GM19467 (cell line): ENCODE results near the gene SLC30A1.
"Not testable (repeated sequence)": the region's sequence is repeated elsewhere in the genome, so short reads cannot be mapped to it uniquely, and the experiment has no call there.

Experiments
- ATAC-seq: cut with Tn5 transposase; IDR thresholded peaks from one replicate; pipeline ENCODE4 v1.9.1; 2021; ENCODE audit warnings: mild to moderate bottlenecking, moderate library complexity; ENCODE audit not compliant: unreplicated experiment

The SLC30A1 gene

DNA sequence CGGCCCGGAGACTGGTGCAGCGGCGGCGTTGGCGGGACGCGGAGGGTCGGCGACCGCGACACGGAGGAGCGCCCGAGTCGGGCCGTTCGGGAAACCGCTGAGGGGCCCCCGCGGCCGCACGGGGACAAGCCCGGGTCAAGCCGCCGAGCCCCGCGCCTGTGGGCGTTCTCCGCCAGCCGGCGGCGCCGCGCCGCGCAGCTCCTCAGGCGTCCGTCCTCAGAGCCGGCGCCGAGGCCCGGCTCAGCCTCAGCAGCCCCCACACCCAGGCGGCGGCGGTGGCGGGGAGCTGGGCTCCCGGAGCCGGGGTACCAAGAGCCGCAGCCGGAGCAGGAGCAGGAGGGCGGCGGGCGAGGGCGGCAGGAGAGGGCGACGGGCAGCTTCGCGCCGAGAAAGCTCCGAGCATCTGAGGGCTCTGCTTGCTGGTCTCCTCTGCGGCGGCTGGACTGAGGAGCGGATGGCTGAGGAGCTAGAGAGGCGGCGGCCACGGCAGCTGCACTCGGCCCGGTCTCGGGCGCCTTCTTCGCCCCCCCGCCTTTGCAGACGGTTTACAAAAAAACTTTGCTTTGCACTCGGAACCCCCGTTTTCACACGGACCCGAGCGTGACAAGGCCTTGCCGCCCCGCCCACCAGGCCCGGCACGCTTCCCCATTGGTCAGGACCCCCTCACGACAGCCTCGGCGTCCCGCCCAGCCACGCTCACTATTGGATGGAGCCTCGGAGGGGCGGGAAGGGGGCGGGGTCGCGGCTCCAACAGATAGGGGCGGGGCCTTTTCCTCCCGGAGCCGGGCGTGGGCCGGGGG lies at the start of gene SLC30A1:
Gene SLC30A1 (minus strand): TSS at position 522 of the 800 bp plus-strand sequence. CDS start 549 bp downstream, outside the sequence.
- ATAC-seq: peak; percentile 84

DNA sequence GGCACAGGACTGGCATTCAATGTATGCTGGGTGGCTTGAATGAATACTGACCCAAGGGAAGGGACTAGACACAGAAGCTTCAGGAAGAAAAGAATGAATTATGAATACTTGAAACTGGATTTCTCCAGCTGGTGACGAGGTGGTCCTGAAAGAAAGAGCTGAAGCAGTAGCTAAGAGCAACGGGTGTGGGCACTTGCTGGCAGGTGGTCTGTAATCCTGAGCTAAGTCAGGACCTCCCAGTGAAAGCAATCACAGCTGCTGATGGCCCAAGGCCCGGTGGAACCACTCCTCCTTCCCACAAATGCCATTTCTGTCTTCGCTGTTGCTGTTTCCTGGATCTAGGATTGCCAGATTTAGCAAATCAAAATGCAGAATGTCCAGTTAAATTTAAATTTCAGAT lies 49.5 kb upstream of the SLC30A1 start:
- no peak for ATAC-seq

DNA sequence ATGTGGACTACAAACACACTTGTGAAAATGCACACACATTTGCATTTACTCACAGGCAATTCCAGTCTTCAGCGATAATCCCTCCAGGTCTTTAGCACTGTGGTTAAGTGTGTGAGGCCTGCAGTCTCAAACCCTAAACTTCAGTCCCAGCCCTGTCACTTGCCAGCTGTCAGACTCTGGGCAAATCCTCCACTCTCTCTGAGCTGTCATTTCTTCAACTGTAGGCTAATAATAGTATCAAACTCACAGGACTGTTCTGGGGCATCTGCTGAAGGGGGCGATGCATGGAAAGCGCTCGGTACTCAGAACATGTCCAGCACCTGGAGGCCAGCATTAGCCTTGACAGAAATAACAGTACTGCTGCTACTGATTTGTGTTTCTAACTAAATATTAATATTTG lies 48.3 kb upstream of the SLC30A1 start:
- ATAC-seq: no peak

DNA sequence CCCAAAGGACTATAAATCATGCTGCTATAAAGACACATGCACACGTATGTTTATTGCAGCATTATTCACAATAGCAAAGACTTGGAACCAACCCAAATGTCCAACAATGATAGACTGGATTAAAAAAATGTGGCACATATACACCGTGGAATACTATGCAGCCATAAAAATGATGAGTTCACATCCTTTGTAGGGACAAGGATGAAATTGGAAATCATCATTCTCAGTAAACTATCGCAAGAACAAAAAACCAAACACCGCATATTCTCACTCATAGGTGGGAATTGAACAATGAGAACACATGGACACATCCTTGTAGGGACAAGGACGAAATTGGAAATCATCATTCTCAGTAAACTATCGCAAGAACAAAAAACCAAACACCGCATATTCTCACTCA lies 46.9 kb upstream of the SLC30A1 start:
- not testable (repeated sequence) for ATAC-seq

GRCh38 chr1:211625040-211625439 lies 46.1 kb upstream of the SLC30A1 start:
- ATAC-seq: no peak

DNA sequence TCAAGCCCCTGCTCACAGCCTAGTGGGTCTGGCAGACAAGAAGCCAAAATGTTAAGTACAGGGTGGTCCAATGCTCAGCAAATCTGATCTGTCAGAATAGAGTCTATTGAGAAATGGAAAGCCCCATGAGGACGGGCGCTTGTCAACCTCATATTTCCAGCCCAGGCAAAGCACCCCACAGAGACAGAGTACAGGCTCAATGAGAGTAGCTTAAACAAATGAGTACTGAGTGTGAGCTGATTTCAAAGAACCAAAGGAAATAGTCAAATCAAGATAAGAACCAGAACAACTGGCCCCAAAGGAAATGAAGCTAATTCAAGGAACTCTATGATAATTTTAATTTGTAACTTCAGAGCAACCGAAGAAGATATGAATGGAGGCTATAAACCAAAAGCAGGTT lies 44.6 kb upstream of the SLC30A1 start:
- no peak for ATAC-seq

DNA sequence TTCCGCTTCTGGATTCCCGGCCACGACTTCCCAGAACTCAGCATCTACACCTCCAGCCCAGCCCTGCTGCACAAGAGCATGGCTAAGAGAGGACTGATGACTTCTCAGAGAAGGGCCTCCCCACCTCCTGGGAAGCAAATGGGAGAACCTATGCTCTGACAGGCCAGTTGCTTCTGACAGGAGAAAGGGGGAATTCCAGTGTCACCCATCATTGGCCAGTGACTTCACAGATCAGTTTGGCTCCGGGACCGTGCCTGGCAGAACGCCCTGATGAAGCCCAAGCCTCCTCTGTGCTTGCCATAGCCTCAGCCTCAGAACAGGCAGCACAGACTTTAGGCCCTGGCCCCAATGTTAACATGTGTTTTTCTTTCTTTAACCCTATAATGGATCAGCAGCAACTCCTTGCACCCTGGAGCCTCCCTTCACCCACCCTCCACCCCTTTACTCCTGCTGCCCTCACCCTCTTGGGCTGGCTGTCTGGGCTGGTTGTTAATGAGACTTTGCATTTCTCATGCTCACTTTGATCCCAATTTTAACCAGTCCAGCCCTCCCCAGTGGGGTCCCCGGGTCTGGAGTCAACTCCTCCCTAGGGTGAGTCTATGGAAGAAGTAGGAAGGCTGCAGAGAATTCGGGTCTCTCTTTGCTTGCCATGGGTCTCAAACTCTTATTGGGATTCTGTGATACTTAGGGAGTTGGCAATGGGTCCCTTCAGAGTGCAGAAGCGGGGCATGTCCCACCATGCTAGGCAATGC lies 42.7 kb upstream of the SLC30A1 start:
- no peak for ATAC-seq

DNA sequence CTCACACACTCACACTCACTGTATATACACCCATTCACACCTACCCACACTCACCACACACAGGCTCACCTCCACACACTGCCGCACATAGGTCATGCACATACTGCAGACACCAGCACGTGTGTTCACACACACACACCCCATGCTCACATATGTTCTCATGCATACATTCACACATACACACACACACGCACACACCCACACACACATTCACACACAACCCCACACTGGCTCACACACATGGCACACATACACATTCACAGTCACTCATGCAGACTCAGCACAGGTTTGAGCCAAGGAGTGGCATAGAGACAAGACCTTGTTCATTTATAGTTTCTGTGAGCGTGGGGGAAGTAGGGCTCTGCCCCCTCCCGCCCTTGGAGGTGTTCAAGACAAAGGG lies 41.1 kb upstream of the SLC30A1 start:
- no peak for ATAC-seq

GRCh38 chr1:211619033-211619996 lies 40.4 kb upstream of the SLC30A1 start:
- ATAC-seq: no peak

- ATAC-seq: no peak
Measured at GRCh38 chr1:211616965-211617297, 38.0 kb upstream of the SLC30A1 start.

DNA sequence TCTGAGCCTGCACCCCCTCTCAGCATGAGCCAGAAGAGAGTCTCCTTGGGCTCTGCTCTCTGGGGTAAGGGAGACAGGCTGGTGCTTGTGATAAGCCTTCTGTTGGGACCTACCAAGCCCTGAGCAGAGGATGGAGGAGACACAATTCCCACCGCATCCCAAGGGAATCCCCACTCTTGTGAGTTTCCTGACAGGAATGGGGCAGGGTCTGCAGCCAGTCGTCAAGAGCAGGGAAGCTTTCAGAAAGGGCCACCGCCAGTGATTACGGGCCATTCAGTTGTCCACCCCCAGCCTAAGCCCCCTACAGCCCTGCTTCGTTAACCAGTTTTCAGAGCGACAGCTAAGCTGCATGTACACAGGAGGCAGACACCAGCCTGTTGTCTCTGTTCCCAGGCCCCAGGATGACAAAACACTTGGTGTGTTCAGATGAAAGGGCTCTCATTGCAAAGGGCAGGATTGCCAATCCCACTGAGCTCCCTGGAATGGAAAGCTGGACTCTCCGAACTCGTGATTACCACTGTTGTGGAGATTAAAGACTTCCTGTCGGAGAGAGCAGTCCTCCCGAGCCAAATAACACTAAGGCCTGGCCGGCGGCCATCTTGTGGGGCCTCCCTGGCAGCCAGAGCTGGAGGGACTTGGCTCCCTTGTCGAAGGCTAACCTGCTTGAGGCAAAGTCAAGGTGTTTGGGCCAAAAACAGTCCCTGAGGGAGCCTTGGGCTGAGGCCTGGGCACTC lies 37.4 kb upstream of the SLC30A1 start:
- ATAC-seq: no peak

DNA sequence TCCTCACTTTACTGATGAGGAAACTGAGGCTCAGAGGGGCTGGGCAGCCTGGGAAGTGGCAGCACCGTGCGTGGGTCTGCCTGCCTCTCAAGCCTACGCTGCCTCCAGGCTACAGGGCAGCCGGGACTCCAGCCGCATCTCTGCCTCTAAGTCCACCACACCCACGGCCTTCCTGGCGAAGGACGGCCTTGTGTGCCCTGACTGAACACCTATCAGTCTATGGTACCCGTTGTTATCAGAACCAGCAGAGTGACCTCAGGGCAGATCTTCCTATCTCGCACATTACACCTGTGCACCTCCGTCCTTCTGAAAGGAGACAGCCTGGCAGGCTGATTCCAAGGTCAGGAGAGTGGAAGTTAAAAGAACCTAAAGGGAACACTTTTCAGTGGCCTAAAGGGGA lies 35.7 kb upstream of the SLC30A1 start:
- ATAC-seq: no peak

DNA sequence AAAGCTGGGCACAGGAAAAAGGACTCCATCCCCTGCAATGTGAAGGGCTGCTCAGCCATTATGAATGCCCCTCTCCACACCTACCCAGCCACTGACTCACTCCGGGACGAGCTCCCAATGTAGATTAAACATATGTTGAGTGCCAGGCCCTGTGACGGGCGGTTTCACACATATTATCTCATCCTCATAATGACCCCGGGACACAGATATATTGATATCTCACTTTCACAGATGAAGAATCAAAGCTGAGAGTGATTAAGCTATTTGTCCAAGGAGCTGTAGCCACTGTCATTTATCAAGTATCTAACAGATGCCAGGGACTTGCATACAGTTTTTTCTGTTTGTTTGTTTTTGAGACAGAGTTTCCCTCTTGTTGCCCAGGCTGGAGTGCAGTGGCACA lies 35.0 kb upstream of the SLC30A1 start:
- ATAC-seq: no peak

DNA sequence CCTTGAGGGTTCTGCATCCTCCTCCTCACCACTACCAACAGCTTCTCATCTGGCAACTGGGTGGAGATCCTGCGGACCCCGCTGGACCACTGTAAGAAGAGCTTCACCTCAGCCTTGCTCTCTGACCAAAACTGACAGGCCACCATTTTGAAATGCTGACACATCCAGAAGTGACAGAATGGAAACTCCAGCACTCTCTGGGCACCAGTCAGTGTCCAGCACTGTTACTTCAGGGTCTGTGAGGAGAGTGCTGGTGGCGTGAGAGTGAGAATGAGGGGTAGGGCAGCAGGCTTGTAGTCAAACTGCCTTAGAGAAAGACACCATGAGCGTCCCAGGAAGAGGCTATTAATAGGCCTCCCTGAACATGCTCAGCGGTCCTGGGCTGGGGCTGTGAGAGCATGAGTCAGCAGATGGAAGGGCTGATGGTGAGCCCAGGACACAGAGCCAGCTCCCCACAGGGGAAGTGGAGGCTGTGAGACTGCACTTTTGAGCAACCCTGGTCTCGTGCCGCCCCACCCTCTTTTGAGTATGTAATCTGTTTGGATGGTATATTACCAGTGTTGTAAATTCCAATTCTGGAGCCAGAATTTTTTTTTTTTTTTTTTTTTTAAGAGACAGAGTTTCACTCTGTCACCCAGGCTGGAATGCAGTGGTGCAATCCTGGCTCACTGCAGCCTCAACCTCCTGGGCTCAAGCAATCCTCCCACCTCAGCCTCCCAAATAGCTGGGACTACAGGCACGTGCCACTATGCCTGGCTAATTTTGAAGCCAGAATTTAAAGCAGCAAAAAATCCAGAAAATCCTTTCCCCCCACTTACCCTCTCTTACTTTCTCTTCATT lies 34.4 kb upstream of the SLC30A1 start:
- no peak for ATAC-seq

DNA sequence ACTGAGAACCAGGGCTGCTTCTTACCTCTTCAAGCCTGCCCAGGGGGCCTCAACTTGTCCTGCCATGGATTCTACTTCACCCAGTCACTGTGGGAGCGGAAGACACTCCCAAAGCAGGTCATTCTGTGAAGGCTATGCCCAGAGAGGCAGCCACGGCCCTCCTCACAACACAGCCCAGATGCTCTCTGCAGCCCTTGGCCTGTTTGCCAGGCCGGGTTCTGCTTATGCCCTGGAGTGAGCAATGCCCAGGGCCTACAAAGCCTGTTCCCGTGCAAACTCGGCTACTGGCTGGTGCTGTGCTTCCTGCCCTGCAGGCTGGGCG lies 33.8 kb upstream of the SLC30A1 start:
- no peak for ATAC-seq

GRCh38 chr1:211611818-211612217 lies 32.9 kb upstream of the SLC30A1 start:
- ATAC-seq: no peak

DNA sequence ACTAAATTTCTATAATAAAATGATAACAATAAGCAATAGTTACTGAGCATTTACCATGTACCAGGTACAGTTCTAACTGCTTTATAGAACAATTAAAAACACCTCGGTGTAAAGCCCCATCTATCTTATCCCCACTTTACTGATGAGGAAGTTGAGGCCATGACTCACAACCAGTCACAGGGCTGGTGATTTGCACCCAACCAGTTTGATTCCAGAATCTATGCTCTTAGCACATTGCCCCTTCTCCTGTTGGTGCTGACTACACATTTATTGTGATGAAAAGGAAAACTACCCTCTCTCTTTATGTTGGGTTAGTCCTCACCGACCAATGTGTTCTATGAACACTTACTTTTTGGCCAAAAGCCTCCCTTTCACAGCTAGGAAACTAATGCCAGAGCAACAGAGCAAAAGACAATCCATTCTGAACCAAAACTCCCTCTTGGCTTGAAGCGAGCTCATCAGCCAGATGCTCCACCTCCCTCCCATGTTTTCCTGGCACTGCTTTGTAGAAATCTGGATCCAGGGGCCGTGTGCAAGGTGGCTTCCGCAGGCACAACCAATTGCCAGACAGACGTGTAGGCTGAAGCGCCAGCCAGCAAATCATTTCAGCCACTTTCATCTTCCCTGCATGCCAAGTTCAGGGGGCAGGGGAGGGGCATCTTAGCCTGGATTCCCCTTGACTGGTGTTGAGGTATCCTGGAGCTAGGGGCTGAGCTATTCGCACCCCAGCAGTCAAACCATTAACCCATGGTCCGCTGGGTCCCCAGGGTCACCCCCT lies 32.0 kb upstream of the SLC30A1 start:
- ATAC-seq: no peak

DNA sequence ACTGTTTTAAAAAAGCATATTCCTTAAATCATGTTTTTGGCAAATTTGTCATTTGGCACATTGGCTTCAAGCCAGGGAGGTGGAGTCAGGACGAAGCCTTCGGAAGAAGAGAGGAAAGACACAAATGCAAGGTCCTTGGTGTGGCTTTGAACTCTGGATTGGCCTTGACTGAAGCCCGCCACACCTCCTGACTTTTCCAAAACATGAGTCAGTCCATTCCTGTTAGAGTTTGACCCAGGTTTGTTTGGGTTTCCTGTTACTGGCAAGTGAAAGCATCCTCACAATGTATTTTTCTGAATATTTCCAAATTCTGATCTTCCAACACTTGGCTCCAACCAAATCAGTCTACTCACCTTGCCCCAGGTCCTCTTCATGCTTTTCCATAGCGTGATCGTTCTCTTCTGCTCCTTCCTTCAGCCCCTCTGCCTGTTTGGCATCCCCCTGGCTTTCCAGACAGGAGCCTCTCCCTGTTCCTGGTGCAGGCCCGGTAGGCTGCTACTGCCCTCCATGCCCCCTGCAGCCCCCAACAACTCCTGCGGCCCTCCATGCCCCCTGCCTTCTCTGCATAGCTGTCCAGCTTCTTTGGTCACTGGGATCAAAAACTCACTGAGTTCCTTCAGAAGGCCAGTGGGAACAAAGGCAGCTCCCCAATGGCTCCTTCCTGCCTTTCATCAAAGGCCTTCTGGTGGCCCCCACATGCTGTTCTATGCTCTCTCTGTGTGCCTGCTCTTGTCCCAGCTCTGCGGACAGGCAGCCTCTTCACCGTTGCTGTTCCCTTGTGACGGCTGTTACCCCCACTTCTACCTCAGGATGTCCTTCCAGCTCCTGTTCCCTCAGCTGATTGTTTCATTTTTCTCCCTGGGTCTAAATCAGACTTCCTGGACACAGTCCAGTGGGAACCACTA lies 30.4 kb upstream of the SLC30A1 start:
- no peak for ATAC-seq
